Sigmoid colon (tissue), 7 donors: Measurements from ENCODE around the gene MTTP. TPM values are rescaled to one million over a fixed set of nuclear protein-coding genes. Genes with fewer than 3 reads are reported as not detected.
"Not testable (repeated sequence)": the region's sequence is repeated elsewhere in the genome, so short reads cannot be mapped to it uniquely, and the experiment has no call there.

Experiments
- DNase-seq: peaks from one replicate; pipeline ENCODE4 v3.0.0-alpha.2; 2019
- H3K27ac ChIP-seq, 4 donors: fragments of 200-600 bp; sonication (generic); one replicate each; pipeline ENCODE4 v1.5.1; 2016 to 2019; ENCODE audit warnings: mild to moderate bottlenecking in 1 of 4
- H3K27me3 ChIP-seq, 3 donors: fragments of 200-600 bp; sonication (generic); one replicate each; pipeline ENCODE4 v1.5.1; 2019; ENCODE audit warnings: mild to moderate bottlenecking in 1 of 3
- H3K36me3 ChIP-seq, 4 donors: fragments of 200-600 bp; sonication (generic); one replicate each; pipeline ENCODE4 v1.5.1; 2016 to 2019
- H3K4me1 ChIP-seq, 4 donors: fragments of 200-600 bp; sonication (generic); one replicate each; pipeline ENCODE4 v1.5.1; 2017 to 2019
- H3K4me3 ChIP-seq, 4 donors: fragments of 200-600 bp; sonication (generic); one replicate each; pipeline ENCODE4 v1.5.1; 2017 to 2019; ENCODE audit warnings: mild to moderate bottlenecking in 2 of 4, moderate library complexity in 1 of 4
- H3K9me3 ChIP-seq, 4 donors: fragments of 200-600 bp in 3 of 4; sonication (generic) in 3 of 4; one replicate each; pipeline versions ENCODE4 v1.5.1 to v1.6.1; 2013 to 2019
- EP300 ChIP-seq, 4 donors: sonication (generic); formaldehyde crosslinking; IDR thresholded peaks; one replicate each; pipeline ENCODE4 v1.6.1; 2017; ENCODE audit warnings: antibody characterized with exemption in 4 of 4
- POLR2A ChIP-seq, 2 donors: fragments of 450-650 bp; IDR thresholded peaks; one replicate each; pipeline ENCODE4 v1.6.1; 2016; ENCODE audit warnings: antibody characterized with exemption in 2 of 2, mild to moderate bottlenecking in 2 of 2, moderate library complexity in 2 of 2
- POLR2AphosphoS5 ChIP-seq, 4 donors: sonication (generic); formaldehyde crosslinking; IDR thresholded peaks; one replicate each; pipeline ENCODE4 v1.6.1; 2017; ENCODE audit warnings: antibody characterized with exemption in 4 of 4
- WGBS, 2 donors: extraction: QIAGEN DNeasy Blood & Tissue Kit; methylation state at CpG; one replicate each; pipeline ENCODE4 v1.1.7; 2013; 5-methylcytosine and 5-hydroxymethylcytosine counted together
- intact Hi-C: fragments of 100-400 bp; cut with DNase I; formaldehyde crosslinking; loops from one replicate; pipeline ENCODE4 v1.15.1; 2023
- polyA plus RNA-seq, 3 donors: library from polyadenylated mRNA; stranded (reverse); fragments of 200-250 nt; gene quantifications; one replicate each; pipeline ENCODE4 v1.2.3, GENCODE V29; 2013
- total RNA-seq, 4 donors: library from RNA; depleted of rRNA; stranded (reverse); fragments of >200 nt; gene quantifications; one replicate each; pipeline ENCODE4 v1.1.0, GENCODE V29; 2016
- TF ChIP-seq, protein P1 (sequence below), 4 experiments: fragments of 450-650 bp in 3 of 4; fragments of 200-600 bp in 1 of 4; IDR thresholded peaks; one replicate each; pipeline ENCODE4 v1.5.1; 2016 to 2019; ENCODE audit warnings: antibody characterized with exemption in 4 of 4, mild to moderate bottlenecking in 3 of 4, moderate library complexity in 2 of 4
- donor health status: healthy with polysubstance abuse.
- donor health status: Bipolar disorder and iron deficiency.
- donor health status: healthy.

The MTTP gene
- total RNA-seq (10 to 100 TPM in 1 of 4 donors, 1 to 10 TPM in 3; 2.4 to 12.8 (median 5.9) TPM), polyA plus RNA-seq (under 1 TPM in 1 of 3 donors, not detected in 2; 0.13 TPM)

DNA sequence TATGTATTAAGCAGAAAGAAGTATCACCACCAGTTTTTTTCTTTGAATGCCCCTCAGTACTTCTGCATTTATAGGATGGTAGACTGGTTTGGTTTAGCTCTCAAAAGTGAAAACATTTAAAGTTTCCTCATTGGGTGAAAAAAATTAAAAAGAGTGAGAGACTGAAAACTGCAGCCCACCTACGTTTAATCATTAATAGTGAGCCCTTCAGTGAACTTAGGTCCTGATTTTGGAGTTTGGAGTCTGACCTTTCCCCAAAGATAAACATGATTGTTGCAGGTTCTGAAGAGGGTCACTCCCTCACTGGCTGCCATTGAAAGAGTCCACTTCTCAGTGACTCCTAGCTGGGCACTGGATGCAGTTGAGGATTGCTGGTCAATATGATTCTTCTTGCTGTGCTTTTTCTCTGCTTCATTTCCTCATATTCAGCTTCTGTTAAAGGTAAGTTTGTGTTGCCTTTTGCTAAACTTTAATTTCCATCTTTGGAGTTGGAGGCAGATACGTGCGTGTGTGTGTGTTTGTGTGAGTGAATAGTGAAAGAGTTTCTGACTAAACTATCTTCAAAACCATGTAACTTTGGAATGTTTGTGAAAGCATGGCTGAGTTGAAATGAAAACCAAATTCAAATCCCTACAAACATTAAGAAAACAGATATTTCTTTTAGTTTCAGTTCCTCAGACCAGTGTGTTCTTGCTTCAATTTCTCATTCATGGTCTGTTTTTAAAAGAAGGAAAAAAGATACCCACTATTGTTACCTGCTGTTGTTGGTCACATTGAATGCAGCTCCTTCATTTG lies at the start of gene MTTP:
Gene MTTP (plus strand): TSS at position 295 of the 795 bp plus-strand sequence. CDS start 86 bp downstream, at position 381.
- H3K4me3 ChIP-seq, result peak within 1 kb of the TSS in 2 of 4 donors; percentile 10 to 15

GRCh38 chr4:99529228-99529627 lies 45.4 kb upstream of the MTTP start:
- Histone ChIP-seq H3K36me3 (no peaks in the 10 kb centered on the region), H3K9me3 (no peaks in the 10 kb centered on the region), H3K27me3 (no peaks in the 10 kb centered on the region), H3K27ac (peak overlapping the region in 1 of 4 donors; percentile 16), H3K4me1 (peaks cover 0 to 21% (median 15%) of the 10 kb centered on the region in 4 donors), H3K4me3 (no peak overlapping the region)
- TF ChIP-seq POLR2AphosphoS5 (IDR thresholded peaks at IDR 0.05) (peak in 2 of 4 donors; percentile 4 to 17), EP300 (IDR thresholded peaks at IDR 0.05) (no peak)
- intact Hi-C loops, result no loop called here
- DNase-seq, result no peak

More for the DNA sequence above, at the start of gene MTTP:
- no peaks in the 10 kb centered on the region for H3K36me3 ChIP-seq
- no peaks in the 10 kb centered on the region for H3K9me3 ChIP-seq
- no peak for DNase-seq
- H3K27ac ChIP-seq, result peak within 1 kb of the TSS in 3 of 4 donors; percentile 64 to 92 (median 89)
- 86 to 87% methylated on average over 3 of the region's 3 CpGs for WGBS, 2 donors
- no peaks in the 10 kb centered on the region for H3K27me3 ChIP-seq
- peaks cover 0 to 35% (median 16%) of the 10 kb centered on the region in 4 donors for H3K4me1 ChIP-seq
- intact Hi-C loops, result loop anchor here (5.0 kb wide), 1 partner anchor 43 kb away; no protein-coding TSS in a partner anchor
- TF ChIP-seq POLR2A (IDR thresholded peaks at IDR 0.05) (no peak), EP300 (IDR thresholded peaks at IDR 0.05) (no peak), POLR2AphosphoS5 (IDR thresholded peaks at IDR 0.05) (no peak)
- TF ChIP-seq, protein P1, sequence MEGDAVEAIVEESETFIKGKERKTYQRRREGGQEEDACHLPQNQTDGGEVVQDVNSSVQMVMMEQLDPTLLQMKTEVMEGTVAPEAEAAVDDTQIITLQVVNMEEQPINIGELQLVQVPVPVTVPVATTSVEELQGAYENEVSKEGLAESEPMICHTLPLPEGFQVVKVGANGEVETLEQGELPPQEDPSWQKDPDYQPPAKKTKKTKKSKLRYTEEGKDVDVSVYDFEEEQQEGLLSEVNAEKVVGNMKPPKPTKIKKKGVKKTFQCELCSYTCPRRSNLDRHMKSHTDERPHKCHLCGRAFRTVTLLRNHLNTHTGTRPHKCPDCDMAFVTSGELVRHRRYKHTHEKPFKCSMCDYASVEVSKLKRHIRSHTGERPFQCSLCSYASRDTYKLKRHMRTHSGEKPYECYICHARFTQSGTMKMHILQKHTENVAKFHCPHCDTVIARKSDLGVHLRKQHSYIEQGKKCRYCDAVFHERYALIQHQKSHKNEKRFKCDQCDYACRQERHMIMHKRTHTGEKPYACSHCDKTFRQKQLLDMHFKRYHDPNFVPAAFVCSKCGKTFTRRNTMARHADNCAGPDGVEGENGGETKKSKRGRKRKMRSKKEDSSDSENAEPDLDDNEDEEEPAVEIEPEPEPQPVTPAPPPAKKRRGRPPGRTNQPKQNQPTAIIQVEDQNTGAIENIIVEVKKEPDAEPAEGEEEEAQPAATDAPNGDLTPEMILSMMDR (IDR thresholded peaks at IDR 0.05), result no peak

GRCh38 chr4:99529956-99530355 lies 44.7 kb upstream of the MTTP start:
- intact Hi-C loops, result no loop called here
- H3K4me3 ChIP-seq, result no peak overlapping the region
- no peak for TF ChIP-seq POLR2A (IDR thresholded peaks at IDR 0.05)
- TF ChIP-seq, protein P1 (IDR thresholded peaks at IDR 0.05), result no peak
- TF ChIP-seq POLR2AphosphoS5 (IDR thresholded peaks at IDR 0.05), result no peak
- no peak for TF ChIP-seq EP300 (IDR thresholded peaks at IDR 0.05)
- no peaks in the 10 kb centered on the region for H3K27me3 ChIP-seq
- no peak for DNase-seq
- no peaks in the 10 kb centered on the region for H3K9me3 ChIP-seq
- WGBS, 2 donors, result 55 to 73% methylated on average over 3 of the region's 3 CpGs
- no peaks in the 10 kb centered on the region for H3K36me3 ChIP-seq
- H3K4me1 ChIP-seq, result peaks cover 0 to 21% (median 15%) of the 10 kb centered on the region in 4 donors
- H3K27ac ChIP-seq, result peak overlapping the region in 1 of 4 donors; percentile 26

DNA sequence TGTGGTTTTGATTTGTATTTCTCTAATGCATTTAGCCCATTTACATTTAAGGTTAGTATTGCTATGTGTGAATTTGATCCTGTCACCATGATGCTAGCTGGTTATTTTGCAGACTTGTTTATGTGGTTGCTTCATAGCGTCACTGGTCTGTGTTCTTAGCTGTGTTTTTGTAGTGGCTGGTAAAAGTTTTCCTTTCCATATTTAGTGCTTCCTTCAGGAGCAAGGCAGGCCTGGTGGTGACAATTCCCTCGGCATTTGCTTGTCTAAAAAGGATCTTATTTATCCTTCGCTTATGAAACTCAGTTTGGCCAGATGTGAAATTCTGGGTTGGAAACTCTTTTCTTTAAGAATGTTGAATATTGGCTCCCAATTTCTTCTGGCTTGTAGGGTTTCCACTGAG lies 39.9 kb upstream of the MTTP start:
- H3K4me3 ChIP-seq, H3K9me3 ChIP-seq, intact Hi-C loops, H3K36me3 ChIP-seq, H3K4me1 ChIP-seq, H3K27me3 ChIP-seq, H3K27ac ChIP-seq, DNase-seq: not testable (repeated sequence)
- 88 to 89% methylated on average over 3 of the region's 3 CpGs for WGBS, 2 donors

- no peak for DNase-seq
- intact Hi-C loops, result no loop called here
- Histone ChIP-seq H3K9me3 (no peaks in the 10 kb centered on the region), H3K4me3 (no peak overlapping the region), H3K27ac (no peak overlapping the region), H3K27me3 (no peaks in the 10 kb centered on the region), H3K4me1 (peaks cover 0 to 3% (median 0%) of the 10 kb centered on the region in 4 donors), H3K36me3 (no peaks in the 10 kb centered on the region)
- TF ChIP-seq EP300 (IDR thresholded peaks at IDR 0.05) (no peak), POLR2AphosphoS5 (IDR thresholded peaks at IDR 0.05) (no peak), POLR2A (IDR thresholded peaks at IDR 0.05) (no peak)
- TF ChIP-seq, protein P1 (IDR thresholded peaks at IDR 0.05), result no peak
- 69 to 71% methylated on average over 2 of the region's 2 CpGs for WGBS, 2 donors
Observed at GRCh38 chr4:99536271-99536670, 38.4 kb upstream of the MTTP start.
